GM20000 (cell line): ENCODE measurements around the gene SART1.
A peak's percentile ranks its signal among the peaks of the same experiment; 100 is the strongest.

Experiments used
- DNase-seq: peaks from one replicate; pipeline ENCODE4 v3.0.0; 2012; ENCODE audit warnings: low spot score
- CTCF ChIP-seq: IDR thresholded peaks from 2 replicates; pipeline ENCODE4 v1.5.1; 2012; ENCODE audit warnings: mild to moderate bottlenecking, control low read depth; ENCODE audit errors: extremely low read depth, missing control alignments

Gene SART1

GRCh38 chr11:65982824-65983588 is 21.5 kb downstream of the SART1 start:
- no peak for TF ChIP-seq CTCF
- no peak for DNase-seq

DNA sequence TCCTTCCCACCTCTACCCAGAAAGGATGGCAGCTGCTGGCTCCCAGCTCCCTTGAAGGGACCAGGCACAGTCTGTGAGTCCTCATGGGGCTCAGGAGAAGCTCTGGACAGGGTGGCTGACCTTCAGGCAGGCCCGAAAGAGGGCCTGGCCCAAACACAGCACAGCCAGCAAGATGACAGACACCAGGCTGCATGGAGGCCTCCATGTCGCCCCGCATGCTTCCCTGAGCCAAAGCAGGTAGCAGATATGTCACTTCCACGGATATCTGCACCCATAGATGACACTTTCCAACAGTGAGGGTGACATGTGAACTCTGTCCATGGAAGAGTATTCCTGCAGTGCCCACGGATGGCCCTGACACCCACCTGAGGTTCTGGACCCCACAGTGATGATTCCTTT is 22.1 kb downstream of the SART1 start:
- no peak for TF ChIP-seq CTCF

DNA sequence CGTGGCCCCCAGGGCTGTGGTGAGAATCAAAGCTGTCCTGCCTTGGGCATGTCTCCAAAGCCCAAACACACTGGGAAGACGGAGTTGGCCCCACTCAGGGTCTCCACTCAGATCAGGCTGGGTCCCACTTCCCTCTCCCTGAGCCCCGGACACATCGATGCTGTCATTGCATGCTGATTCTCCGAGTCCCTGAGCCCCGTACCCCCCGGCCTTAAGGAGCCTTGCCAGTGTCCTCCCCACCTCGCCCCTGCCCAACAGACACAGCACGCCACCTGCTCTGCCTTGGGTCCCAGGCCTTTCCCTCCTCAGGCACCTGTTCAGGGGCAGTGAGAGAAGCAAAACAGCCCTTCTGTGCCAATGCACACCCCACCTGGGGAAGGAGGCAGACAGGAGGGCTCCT is 25.8 kb downstream of the SART1 start:
- DNase-seq: no peak

More for the DNA sequence above, 22.1 kb downstream of the SART1 start:
- DNase-seq: no peak

GRCh38 chr11:65988791-65989592 is 27.5 kb downstream of the SART1 start:
- peak; percentile 90 for DNase-seq

More for the DNA sequence above, 25.8 kb downstream of the SART1 start:
- no peak for TF ChIP-seq CTCF

GRCh38 chr11:65992056-65992455 is 30.5 kb downstream of the SART1 start:
- TF ChIP-seq CTCF: no peak
- no peak for DNase-seq

More at GRCh38 chr11:65988791-65989592, 27.5 kb downstream of the SART1 start:
- TF ChIP-seq CTCF: peak; percentile 99

DNA sequence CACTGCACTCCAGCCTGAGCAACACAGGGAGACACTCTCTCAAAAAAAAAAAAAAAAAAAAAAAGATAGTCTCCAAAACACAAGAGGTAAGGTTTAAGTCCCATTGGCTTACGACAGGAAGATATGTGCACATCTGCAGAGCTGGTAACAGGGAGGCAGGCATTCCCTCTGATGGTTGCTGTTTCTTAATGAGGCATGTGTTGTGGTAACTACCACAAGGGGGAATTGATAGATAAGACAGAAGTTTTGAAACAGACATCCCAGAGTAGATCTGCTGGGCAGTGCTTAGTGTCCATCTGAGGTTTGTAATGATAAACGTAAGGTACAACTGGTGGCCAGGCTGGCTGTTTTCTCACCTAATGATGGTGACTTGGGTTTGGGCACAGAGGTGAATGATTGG is 35.8 kb downstream of the SART1 start:
- TF ChIP-seq CTCF: no peak
- DNase-seq: no peak
